Tongue (tissue), 2 donors: ENCODE measurements around the gene HSD17B11. TPM values are rescaled to one million over a fixed set of nuclear protein-coding genes. Genes with fewer than 3 reads are reported as not detected.
A peak's percentile ranks its signal among the peaks of the same experiment; 100 is the strongest.
"Not testable (repeated sequence)": the region's sequence is repeated elsewhere in the genome, so short reads cannot be mapped to it uniquely, and the experiment has no call there.

Experiments
- DNase-seq: peaks from one replicate; pipeline ENCODE4 v3.0.0-alpha.2; 2015
- total RNA-seq: library from RNA; depleted of rRNA; stranded (reverse); fragments of >200 nt; gene quantifications from one replicate; pipeline ENCODE4 v1.2.3, GENCODE V29; 2014

HSD17B11 gene, protein sequence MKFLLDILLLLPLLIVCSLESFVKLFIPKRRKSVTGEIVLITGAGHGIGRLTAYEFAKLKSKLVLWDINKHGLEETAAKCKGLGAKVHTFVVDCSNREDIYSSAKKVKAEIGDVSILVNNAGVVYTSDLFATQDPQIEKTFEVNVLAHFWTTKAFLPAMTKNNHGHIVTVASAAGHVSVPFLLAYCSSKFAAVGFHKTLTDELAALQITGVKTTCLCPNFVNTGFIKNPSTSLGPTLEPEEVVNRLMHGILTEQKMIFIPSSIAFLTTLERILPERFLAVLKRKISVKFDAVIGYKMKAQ
- 31.9 TPM for total RNA-seq

DNA sequence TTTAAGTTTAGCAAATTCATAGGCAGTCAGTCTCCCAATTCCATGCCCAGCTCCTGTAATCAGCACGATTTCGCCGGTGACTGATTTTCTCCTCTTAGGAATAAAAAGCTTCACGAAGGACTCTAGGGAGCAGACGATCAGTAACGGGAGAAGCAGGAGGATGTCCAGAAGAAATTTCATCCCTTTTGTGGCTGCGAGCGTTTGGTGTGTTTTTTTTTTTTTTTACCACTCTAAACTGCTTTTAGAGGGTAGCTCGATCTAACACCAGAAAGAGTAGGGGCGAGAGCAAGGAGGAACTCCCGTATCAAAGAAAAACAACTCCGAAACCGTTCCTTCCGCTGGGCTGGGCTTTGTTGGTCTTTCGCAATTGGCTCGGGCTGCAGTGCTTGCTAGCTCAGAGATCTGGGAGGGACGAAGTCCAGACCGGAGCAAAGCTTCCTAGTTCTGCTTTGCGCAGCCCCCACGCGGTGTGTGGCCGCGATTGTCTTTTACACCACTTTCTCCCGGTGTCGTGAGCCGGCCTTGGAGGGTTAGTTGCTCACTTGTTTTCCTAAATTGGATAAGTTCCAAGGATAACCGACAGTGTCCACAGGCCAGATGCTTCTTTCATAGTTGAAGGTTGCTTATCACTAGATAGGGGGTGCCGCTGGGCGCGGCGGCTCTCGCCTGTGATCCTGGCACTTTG lies at the start of gene HSD17B11:
Gene HSD17B11, minus strand, starts transcription at position 298 of the 685 bp plus-strand sequence. Its CDS starts 118 bp downstream, at position 180.
- peak; percentile 96 for DNase-seq

DNA sequence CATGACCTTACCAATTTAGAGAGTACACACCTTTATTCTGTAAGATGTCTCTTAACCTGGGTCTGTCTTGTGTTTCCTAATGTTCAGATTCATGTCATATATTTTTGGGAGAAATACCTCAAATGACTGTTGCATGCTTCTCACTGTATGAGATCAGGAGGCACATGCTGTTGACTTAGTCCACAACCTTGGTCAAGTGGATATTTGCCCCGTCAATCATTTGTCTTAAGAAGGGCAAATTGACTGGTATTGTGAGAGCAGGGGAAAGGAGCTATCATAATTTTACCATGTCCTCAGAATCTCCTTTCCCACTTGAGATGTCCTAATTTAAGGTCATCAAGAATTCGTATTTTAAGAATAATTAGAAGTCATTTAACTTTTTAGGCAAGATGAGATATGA lies 42.4 kb upstream of the HSD17B11 start:
- DNase-seq: no peak

DNA sequence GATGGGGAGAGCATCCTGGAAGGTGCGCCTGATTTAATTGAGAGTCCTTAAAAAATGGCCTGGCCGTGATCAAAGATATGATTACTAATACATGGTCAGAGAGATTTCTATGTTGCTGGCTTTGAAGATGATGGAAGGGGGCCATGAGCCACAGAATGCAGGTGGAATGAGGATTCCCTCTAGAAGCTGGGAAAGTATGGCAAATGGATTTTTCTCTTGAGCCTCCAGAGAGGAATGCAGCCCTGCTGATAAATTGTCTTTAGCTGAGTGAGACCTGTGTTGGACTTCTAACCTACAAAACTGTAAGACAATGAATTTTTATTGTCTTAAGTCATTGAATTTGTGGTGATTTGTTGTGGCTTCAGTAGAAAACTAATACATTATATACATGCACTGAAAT lies 39.0 kb upstream of the HSD17B11 start:
- no peak for DNase-seq

DNA sequence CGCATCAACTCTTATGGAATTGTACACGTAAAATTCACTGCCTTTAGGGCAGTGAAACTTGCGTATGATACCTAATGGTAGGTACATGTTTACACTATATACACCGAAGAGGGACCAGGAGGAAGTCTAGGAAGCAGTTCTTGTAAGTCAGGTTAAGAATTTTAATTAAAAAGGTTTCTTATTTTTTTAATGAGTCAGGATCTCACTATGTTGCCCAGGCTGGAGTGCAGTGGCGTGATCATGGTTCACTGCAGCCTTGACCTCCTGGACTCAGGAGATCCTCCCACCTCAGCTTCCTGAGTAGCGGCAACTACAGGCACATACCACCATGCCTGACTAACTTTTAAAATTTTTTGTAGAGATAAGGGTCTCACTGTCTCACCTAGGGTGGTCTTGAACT lies 38.0 kb upstream of the HSD17B11 start:
- DNase-seq: no peak

DNA sequence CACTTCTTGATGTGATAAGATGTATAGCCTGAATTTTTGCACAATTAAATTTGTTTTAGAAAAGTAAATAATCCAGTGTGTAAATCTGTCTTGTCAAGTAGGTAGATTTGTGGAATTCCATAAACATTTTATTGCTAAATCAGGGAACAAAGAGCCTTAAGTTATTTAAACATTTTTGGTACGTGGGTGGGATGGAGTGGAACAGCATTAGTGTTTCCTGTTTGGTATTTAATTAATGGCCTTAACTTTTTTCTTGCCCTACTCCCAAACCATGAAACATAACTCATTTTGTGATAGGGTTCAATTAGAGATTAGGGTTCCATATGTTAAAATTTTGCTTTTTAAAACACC lies 36.5 kb upstream of the HSD17B11 start:
- DNase-seq: no peak

DNA sequence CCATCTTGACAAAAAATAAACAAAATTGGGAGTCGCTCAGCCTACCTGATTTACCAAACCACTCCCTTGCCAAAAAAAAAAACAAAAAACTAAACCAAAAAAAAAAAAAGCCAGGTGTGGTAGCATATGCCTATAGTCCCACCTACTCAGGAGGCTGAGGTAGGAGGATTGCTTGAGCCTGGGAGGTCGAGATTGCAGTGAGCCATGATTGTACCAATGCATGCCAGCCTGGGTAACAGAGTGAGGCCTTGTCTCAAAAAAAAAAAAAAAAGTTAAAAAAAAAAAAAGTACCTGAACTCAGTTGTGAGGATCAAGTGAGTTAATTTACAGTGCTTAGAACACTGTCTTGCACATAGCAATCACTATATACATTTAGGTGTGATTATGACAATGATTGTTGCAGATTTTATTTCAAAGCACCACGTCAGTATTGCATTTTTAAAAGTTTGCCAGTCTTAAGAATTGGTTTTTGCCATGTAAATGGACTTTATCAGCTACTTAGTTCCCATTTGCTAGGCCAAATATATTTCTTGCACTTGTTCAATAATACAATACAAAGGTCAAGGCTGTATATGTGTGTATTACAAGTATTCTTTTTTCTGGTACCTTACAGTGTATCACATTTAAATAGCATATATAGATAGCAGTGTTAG lies 36.0 kb upstream of the HSD17B11 start:
- no peak for DNase-seq

DNA sequence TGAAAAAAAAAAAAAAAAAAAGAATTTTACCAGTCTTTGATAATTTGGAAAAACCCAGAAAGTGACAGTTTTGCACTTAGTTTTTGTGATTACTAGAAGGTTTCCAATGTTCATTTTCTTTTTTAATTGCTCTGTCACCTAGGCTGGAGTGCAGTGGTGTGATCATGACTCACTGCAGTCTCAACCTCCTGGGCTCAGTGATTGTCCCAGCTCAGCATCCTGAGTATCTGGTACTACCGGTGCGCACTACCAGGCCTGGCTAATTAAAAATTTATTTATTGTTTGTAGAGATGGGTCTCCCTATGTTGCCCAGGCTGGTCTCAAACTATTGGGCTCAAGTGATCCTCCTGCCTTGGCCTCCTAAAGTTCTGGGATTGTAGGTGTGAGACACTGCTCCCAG lies 34.7 kb upstream of the HSD17B11 start:
- no peak for DNase-seq

DNA sequence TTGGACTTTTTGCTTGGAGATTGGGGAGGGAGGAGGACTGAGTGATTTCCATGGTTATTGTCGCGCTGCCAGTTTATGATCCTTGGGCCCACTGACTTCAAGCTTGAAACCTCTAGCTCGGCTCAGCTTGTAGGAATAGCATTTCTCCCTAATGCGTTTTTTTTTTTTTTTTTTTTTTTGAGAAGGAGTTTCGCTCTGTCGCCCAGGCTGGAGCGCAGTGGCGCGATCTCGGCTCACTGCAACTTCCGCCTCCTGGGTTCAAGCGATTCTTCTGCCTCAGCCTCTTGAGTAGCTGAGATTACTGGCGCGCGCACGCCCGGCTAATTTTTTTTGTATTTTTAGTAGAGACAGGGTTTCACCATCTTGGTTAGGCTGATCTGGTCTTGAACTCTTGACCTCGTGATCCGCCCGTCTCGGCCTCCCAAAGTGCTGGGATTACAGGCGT lies 33.1 kb upstream of the HSD17B11 start:
- DNase-seq: peak; percentile 54

DNA sequence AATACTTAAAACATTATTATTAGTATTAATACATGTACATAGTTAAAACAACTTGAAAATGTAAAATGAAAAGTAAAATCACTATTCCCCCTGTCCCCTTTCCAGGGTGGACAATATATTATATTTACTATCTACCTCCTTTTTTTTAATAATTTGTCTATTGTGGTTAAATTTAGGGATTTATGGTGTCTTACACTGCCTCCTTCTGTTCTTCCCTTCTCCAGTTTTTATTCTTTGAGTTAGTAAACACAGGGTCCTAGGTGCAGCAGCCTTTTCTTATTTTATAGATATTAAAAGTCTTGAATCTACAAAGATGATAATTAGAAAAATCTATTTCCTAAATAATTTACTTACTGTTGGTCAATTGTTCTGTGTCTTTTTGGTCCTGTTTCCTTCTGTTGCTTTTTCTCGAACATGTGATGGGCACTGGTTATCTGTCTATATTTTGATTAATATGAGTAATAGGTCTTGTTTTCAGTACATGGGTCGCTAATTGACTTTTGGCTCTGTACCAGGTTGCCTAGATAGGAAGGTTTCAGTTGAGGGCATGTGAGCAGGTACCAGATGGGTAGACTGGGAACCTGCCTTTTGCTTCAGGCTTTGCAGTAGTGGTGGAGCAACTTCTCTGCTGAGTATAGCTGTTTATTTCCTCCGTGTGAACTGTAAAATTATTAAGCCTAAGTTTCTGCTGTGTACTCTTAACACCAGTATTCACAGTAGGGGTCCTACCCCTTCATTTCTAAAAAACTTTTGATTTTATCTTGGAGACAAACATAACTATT lies 32.5 kb upstream of the HSD17B11 start:
- DNase-seq: peak; percentile 21

DNA sequence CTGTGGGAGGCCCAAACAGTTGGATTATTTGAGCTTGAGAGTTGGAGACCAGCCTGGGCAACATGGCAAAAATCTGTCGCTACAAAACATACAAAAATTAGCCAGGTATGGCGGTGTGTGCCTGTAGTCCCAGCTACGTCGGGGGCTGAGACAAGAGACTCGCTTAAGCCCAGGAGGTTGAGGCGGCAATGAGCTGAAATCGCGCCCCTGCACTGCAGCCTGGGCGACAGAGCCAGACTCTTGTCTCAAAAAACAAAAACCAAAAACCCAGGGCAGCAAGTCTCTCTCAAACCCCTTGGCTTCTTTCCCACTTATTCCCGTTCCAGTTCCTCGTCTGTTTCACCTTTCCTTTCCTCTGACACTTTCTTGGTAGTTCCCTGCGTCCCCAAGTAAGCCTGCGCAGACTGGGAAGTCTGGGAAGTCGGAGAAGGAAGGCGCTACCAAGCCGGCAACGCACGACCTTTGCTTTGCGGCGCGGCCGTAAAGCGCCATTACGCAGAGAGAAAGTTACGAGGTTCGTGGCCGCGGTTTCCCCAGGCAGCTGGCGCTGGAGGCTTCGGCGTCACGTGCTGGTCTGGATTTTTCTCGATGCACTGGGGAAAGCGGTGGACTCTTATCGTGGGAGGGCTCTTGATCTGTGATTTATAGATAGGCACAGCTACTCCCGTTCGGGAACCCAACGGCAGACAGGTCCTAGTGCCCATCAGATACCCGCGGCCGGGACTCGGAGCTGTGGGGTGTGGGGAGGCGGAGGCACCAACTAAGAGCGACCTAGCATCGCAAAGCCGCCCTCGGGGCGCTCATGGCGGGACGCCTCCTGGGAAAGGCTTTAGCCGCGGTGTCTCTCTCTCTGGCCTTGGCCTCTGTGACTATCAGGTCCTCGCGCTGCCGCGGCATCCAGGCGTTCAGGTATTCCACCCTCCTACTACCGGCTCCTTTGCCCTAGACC lies 31.4 kb upstream of the HSD17B11 start, which contains the start of gene NUDT9:
Gene NUDT9, plus strand, starts transcription at position 470 of the 949 bp plus-strand sequence. Its CDS starts 333 bp downstream, at position 803.
- peak; percentile 98 for DNase-seq

DNA sequence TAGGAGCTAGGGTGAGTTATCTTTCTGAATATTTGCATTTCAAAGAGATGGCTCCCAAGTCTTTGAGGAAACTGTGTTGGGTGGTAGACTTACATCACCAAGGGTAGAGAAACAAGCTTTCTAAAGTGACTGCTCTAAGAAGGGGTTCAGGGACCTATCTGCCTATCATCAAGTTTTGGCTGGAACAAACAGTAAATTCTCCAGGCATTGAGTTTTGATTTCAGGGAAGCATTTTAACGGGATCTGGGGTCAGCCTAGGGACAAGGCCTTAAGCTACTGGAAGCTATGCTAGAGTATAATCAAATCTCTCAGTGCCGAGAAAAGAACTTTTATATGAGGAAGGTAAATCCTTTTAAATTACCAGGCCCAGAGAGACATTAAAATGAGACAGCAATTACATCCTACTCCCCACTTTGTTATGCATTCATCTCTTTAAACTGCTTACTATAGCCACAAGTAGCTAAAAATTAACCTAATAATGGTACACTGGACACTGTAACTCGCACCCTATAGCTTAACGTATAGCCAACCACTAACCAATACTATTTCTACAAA lies 29.4 kb upstream of the HSD17B11 start:
- no peak for DNase-seq

DNA sequence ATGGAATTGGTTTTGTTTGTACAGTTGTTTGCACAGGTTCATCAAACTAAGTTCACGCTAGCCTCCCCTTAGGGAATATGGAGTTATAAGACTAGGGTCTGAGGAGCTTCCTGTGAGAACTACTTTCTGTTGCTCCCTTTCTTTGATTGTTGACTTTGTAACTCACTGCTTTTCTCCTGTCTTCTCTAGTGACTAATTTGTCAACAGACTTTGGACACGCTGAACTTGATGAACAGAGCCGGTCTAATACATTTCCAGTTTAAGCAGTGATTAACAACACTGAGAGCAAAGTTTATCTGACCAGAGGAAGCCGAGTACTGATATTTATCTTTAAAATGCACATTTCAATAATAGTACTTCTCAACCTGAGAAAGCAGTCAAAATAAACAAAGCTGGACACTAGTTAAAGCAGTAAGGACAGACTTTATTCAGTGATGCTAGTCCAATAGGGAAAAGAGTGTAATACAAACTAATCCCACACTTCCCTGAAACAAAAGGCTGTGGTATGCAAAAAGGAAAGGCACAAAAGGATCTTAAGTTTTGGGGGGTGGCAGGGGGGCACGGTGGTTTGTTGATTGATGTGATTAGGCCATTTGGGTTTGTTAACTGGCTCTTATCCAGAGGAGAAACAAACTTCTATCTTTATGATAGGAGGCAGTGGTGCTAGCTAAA lies 28.7 kb upstream of the HSD17B11 start:
- no peak for DNase-seq

DNA sequence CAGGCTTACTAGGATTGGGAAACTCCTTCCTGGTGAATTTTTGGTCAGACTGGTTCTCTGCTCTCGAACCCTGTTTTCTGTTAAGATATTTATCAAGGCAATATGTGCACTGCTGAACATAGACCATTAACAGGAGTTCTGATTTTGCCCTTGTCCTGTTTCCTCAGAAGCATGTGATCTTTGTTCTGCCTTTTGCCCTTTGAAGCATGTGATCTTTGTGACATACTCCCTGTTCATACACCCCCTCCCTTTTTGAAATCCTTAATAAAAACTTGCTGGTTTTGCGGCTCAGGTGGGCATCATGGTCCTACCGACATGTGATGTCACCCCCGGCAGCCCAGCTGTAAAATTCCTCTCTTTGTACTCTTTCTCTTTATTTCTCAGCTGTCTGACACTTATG lies 27.4 kb upstream of the HSD17B11 start:
- not testable (repeated sequence) for DNase-seq

DNA sequence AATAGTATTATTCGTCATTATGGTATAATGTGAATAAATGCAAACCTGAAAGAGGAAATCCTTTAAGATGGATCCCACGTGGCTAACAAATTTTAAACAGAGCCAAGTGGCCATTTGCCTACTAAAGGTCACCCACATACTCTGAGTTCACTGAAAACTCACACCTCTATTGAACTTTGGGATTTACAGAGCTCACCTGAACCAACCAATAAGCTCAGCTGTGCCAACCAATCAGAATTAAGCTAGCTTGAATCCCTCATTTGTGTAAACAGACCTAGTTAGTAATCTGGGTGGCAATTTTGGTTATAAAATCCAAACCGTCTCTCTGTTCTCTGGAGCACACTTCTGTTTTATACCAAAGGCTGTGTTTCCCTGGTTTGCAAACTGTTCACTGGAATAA lies 26.0 kb upstream of the HSD17B11 start:
- no peak for DNase-seq

DNA sequence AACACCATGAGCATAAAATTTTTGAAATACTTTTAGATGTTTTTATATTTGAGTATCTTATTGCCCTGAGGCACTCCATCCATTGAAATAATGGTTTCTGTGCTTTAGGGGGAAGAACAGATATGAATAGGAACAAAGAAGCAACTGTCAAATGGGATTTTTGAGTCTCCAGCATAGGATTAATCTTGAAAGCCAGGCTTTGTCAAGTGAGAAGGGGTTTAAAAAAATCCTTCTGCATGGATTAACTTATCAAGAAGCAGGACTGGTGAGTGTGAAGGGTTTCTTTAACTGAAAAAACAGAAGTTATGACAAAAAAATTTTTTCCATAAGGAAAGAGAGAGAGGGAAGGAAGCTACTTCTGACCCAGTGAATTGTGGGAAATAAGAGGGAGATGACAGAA lies 23.8 kb upstream of the HSD17B11 start:
- no peak for DNase-seq

DNA sequence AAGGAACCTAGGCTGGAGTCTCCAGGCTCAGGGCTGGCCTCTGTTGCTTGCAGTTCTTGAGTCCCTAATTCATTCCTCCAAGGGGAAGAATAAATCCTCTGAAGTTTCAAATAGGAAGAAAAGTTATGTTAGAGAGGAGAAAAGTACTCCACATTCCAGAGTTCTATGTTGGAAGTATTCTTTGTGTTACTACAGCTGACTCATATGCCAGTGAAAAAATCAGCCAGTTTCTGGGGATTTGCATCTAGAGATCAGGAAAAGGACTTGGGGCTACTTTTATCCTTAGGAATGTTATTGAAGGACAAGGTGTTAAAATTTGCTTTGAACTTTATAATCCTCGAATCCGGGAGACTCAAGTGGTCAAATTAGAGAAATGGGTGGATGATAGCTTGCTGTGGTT lies 19.7 kb upstream of the HSD17B11 start:
- DNase-seq: no peak

DNA sequence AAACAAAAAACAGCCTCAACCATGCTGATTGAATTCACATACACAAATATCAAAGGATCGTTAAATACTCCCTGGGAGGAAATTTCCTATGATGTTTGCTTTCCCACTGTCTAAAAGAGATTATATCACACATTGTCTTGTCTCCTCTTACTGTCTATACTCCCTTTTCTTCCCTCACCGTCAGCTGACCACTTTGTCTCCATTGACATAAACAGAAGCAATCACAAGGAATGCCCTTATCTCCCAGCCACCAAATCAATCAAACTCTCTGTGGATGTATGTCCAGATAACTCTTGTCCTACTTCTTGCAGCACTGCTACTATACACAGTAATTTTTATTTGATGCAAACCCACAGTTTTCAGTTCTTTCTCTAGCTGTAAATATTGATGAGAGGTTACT lies 19.2 kb upstream of the HSD17B11 start:
- DNase-seq: no peak

DNA sequence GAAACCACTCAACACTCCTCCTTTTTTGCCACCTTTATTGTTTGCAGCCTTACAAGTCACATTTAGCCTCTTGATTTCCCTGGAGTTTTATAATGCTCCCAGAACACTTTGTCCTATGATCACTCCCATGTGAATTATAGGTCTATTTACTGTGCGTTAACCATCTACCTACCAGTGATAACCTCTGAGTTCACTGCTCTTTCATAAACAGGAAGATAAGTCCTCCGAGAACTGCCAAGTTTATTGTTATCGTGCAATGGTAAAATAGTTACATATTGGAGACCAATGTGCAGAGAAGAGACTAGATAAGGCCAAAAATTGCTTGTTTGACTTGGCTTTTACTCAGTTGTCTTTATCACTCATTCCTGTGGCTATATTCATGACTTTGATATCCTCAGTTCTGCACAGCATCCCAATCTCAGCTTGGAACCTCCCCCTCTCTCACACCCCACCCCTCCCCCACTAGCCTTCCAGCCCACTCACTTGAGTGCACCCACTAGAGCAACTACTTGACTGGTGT lies 18.5 kb upstream of the HSD17B11 start:
- no peak for DNase-seq

DNA sequence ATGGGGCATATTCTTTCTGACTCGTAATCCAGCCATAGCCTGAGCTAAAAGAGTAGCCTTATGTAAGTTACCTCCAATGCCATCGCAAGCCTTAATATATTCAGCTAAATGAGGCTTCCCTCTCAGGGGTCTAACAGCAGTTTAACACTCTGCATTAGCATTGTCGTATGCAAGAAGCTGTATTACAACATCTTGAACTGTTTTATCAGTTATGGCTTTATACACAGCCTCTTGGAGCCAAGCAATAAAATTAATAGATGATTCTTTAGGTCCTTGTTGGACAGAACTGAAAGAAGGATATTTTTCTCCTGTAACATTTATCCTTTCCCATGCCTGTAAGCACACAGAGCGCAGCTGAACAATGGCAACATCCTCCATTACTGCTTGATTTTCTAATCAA lies 15.9 kb upstream of the HSD17B11 start:
- DNase-seq: not testable (repeated sequence)

DNA sequence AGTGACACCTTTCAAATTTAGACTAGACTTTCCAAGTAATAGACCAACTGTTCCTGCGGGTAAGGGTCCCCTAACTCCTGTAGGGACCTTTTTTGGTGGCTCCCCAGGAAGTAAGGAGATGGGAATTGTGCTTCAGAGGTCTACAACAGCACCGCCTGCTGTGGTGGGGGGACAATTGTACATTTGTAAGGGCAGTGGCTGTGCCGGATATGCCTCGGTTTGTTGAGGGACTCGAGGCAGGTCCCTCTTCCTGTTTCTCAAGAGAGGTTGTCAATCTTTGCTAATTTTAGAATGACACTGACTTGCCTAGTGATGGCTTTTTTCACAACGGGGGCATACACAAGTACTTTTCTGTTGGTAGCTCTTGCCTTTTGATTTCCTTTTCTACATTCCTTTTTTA lies 15.5 kb upstream of the HSD17B11 start:
- no peak for DNase-seq
